Omental fat pad (tissue), 4 donors: ENCODE results near the gene HAPLN3. TPM values are rescaled to one million over a fixed set of nuclear protein-coding genes. Genes with fewer than 3 reads are reported as not detected.
"Not testable (repeated sequence)": the region's sequence is repeated elsewhere in the genome, so short reads cannot be mapped to it uniquely, and the experiment has no call there.

ENCODE experiments used
- ATAC-seq: fragments of 150-250 bp; one replicate; pipeline ENCODE4 v1.9.1; 2016; ENCODE audit warnings: mild to moderate bottlenecking, moderate library complexity; ENCODE audit not compliant: low FRiP score
- DNase-seq: peaks from one replicate; pipeline ENCODE4 v3.0.0-alpha.2; 2019; ENCODE audit warnings: low spot score
- total RNA-seq, 4 donors: library from RNA; depleted of rRNA; stranded (reverse); fragments of >200 nt; gene quantifications; one replicate each; pipeline ENCODE4 v1.1.0, GENCODE V29; 2016
- TF ChIP-seq, protein P1 (sequence below), 3 donors: fragments of 450-650 bp; IDR thresholded peaks; one replicate each; pipeline ENCODE4 v1.5.1; 2016 to 2017; ENCODE audit warnings: antibody characterized with exemption in 3 of 3, mild to moderate bottlenecking in 3 of 3, moderate library complexity in 2 of 3

The HAPLN3 gene
- total RNA-seq, 4 donors from 2014 or later = 7.2 to 56.2 (median 31.0) TPM

DNA sequence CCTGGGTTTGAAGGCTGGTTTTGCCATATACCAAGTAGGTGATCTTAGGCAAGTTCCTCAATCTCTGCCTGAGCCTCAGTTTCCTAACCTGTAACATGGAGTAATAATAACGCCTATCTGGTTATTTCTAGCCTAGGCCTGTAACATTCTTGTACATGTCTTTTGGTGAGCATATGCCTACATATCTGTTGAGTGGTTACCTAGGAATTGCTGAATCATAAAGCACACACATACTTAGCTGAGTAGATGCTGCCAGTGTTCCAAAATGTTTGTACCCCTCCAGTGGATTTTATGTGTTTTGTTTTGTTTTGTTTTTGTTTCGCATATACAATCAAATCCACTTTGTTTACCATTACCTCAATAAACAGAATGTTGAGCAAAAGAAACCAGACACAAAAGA, 35.2 kb upstream of the HAPLN3 start:
- no peak for ATAC-seq
- TF ChIP-seq, protein P1, sequence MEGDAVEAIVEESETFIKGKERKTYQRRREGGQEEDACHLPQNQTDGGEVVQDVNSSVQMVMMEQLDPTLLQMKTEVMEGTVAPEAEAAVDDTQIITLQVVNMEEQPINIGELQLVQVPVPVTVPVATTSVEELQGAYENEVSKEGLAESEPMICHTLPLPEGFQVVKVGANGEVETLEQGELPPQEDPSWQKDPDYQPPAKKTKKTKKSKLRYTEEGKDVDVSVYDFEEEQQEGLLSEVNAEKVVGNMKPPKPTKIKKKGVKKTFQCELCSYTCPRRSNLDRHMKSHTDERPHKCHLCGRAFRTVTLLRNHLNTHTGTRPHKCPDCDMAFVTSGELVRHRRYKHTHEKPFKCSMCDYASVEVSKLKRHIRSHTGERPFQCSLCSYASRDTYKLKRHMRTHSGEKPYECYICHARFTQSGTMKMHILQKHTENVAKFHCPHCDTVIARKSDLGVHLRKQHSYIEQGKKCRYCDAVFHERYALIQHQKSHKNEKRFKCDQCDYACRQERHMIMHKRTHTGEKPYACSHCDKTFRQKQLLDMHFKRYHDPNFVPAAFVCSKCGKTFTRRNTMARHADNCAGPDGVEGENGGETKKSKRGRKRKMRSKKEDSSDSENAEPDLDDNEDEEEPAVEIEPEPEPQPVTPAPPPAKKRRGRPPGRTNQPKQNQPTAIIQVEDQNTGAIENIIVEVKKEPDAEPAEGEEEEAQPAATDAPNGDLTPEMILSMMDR (IDR thresholded peaks at IDR 0.05) = no peak
- DNase-seq = no peak

DNA sequence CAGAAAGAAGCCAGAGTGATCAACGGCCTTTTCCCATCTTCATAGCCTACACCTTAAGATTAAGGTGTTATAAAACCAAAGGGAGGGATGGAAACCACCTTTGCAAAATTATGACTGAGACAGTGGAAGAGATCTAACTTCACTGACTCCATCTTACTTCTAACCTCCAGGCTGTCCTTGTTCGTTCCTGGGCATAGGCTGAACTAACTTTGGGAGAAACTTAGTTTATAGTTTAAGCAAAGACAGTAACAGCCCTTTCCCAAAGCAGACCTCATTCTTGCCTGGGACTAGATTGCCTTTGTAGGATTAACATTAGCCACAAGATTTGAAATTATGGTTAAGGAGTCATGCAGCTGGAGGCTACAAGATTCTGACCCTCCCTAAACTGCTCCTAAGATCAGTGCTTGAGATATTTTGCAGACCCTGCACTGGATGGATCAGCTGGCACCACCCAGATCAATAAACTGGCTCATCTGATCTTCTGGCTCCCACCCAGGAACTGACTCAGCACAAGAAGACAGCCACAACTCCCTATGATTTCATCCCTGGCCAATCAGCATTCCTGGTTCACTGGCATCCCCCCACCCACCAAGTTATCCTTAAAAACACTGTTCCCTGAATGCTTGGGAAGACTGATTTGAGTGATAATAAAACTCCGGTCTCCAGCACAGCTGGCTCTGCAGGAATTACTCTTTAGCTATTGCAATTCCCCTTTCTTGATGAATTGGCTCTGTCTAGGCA, 34.2 kb upstream of the HAPLN3 start:
- DNase-seq, ATAC-seq: not testable (repeated sequence)

DNA sequence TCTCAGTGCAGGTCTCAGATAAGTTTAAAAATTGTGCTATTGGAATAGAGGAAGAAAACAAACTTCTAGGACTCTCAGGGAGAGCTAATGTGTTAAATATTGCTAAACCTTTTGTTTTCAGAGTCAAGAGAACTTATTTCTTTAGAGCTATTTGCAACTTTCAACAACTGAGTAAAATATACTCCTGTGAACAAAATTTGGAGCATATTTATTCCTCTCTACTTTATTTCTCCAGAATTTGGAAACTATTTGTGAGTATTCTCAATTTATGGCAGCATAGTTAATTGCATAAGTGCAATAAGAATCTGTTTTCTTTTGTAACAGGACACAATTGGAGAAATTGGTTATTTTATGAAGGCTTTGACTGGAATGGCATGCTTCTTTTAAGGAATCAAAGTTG, 32.8 kb upstream of the HAPLN3 start:
- not testable (repeated sequence) for ATAC-seq, DNase-seq

DNA sequence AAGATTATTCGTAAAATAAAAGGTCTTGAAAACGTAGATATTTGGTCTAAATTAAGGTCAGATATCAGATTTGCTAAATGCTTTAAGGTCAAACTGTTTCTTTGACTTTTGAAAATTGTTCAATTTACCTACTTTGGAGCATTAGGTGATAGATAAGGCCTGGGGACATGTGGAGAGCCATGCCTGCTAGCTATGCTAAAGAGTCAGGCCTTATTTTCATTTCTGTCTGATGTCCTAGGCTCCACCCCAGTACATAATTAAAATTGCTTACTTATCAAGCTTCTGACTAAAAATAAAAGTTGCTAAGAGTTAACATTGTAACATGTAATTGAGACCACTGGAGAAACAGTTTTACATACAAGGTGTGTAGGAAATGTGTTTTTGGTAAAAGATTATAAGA, 30.3 kb upstream of the HAPLN3 start:
- not testable (repeated sequence) for ATAC-seq, DNase-seq

DNA sequence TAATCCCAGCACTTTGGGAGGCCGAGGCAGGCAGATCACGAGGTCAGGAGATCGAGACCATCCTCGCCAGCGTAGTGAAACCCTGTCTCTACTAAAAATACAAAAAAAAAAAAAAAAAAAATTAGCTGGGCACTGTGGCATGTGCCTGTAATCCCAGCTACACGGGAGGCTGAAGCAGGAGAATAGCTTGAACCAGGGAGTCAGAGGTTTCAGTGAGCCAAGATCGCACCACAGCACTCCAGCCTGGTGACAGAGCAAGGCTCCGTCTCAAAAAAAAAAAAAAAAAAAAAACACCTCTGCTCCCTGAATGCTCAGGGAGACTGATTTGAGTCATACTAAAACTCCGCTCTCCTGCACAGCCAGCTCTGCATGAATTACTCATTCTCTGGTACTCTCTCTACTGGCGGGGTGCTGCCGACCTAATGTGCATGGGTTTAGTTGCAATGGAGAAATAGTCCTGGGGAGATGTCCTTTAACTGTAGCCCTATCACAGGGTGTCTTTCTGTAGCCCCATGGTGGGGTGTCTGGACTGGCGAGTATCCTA, 25.6 kb upstream of the HAPLN3 start:
- not testable (repeated sequence) for DNase-seq, ATAC-seq

DNA sequence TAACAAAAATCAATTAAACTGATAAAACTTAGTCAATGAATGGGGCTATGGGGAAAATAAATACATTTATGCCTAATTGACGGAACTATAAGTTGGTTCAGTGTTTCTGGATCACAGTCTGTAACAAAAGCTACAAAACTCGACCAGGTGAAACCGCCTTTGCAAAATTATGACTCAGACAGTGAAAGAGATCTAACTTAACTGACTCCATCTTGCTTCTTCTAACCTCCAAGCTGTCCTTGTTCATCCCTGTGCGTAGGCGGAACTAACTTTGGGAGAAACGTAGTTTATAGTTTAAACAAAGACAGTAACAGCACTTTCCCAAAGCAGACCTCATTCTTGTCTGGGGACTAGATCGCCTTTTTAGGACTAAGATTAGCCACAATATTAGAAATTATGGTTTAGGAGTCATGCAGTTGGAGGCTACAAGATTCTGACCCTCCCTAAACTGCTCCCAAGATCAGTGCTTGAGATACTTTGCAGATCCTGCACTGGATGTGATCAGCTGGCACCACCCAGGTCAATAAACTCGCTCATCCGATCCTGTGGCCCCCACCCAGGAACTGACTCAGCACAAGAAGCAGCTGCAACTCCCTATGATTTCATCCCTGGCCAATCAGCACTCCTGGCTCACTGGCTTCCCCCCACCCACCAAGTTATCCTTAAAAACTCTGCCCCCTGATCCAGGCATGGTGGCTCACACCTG, 25.0 kb upstream of the HAPLN3 start:
- no peak for DNase-seq
- TF ChIP-seq, protein P1 (IDR thresholded peaks at IDR 0.05) = no peak
- ATAC-seq = no peak

DNA sequence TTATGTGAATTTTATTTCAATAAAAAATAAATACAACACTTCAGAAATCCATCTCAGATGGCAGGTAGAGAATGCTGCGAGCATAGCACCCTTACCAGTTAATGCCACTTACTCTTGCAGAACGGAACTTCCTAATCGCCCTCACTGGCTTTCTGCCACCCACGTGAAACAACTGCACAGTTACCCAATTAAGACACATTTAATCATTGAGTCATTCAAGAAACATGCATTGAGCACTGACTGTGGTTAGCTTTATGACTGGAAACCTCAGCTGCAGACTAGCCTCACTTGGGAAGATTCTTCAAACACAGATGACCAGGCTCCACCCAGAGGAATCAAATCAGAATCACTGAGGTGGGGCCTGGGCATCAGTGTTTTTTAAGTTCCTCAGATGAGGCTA, 23.4 kb upstream of the HAPLN3 start:
- peak; percentile 88 for ATAC-seq

DNA sequence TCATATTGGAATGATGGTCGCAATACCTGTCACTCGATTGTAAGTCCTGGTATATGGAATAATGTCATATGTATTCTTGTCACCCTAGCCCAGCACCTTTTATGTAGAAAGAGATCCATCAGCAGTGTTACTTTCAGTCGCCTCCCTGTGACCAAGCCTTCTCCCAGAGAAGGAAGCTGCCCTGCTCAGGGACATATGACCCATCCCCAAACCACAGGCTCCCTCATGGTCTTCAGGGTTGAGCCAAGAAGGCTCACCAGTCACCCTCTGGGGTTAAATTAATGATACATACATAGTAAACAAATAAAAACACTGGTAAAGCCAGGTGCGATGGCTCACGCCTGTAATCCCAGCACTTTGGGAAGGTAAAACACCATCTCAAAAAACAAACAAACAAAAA, 22.4 kb upstream of the HAPLN3 start:
- DNase-seq (no peak), ATAC-seq (no peak)
- TF ChIP-seq, protein P1 (IDR thresholded peaks at IDR 0.05) = no peak

More for the DNA sequence above, 23.4 kb upstream of the HAPLN3 start:
- TF ChIP-seq, protein P1 (IDR thresholded peaks at IDR 0.05) = no peak
- peak; percentile 72 for DNase-seq

DNA sequence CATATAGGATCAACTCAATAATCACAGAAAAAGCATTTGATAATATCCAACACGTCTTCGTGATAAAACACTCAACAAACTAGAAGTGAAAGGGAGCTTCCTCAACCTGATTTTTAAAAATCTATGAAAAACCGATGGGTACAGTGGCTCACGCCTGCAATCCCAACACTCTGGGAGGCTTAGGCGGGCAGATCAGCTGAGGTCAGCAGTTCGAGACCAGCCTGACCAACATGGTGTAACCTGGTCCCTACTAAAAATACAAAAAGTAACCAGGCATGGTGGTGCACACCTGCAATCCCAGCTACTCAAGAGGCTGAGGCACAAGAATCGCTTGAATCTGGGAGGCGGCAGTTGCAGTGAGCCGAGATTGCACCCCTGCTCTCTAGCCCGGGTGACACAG, 20.0 kb upstream of the HAPLN3 start:
- DNase-seq = no peak
- TF ChIP-seq, protein P1 (IDR thresholded peaks at IDR 0.05) = no peak
- ATAC-seq = no peak
